GM12878 (cell line): ENCODE measurements around the gene GLG1. TPM values are rescaled to one million over a fixed set of nuclear protein-coding genes. Genes with fewer than 3 reads are reported as not detected.

Experiments used
- ATAC-seq: fragments of 200-7000 bp; cut with Tn5 transposase; 3 replicates; pipeline ENCODE4 v1.9.1; 2020; ENCODE audit warnings: mild to moderate bottlenecking, moderate library complexity
- BruUV-seq: library from RNA; stranded (reverse); fragments of 400-500 nt; replicated peaks from 2 replicates; lab custom pipeline; 2021; lab: Mats Ljungman, UMichigan
- CTCF ChIA-PET: fragments of 300-600 bp; sonication (Branson Sonifier 250); formaldehyde crosslinking; extraction: SDS; loops from one replicate; lab custom pipeline; 2021; ENCODE audit warnings: inconsistent platforms; lab: Yijun Ruan, JAX
- POLR2A ChIA-PET: fragments of 350-600 bp; formaldehyde crosslinking; extraction: SDS; loops from one replicate; lab custom pipeline; 2021; ENCODE audit warnings: inconsistent platforms; lab: Charles Lee
- RAD21 ChIA-PET: fragments of 300-600 bp; sonication (Branson Sonifier 250); formaldehyde crosslinking; loops from one replicate; lab custom pipeline; 2023; ENCODE audit warnings: antibody characterized with exemption; ENCODE audit not compliant: unreplicated experiment; lab: Charles Lee
- SMC1A ChIA-PET: fragments of 300-600 bp; sonication (Branson Sonifier 250); formaldehyde crosslinking; loops from one replicate; lab custom pipeline; 2023; ENCODE audit not compliant: unreplicated experiment, uncharacterized antibody; lab: Charles Lee
- DNase-seq: peaks from one replicate; pipeline ENCODE4 v3.0.0-alpha.2; 2011; ENCODE audit warnings: low read depth, low spot score
- FAIRE-seq: peaks from 3 replicates; lab custom pipeline; 2011; peaks lifted over from hg19 to GRCh38; lab: Jason Lieb, UNC
- H2AFZ ChIP-seq: 2 replicates; pipeline ENCODE4 v1.6.0; 2011; ENCODE audit warnings: low read depth, low read length, control low read depth; ENCODE audit not compliant: control insufficient read depth
- H3K27ac ChIP-seq: 2 replicates; pipeline ENCODE4 v1.5.1; 2011; ENCODE audit warnings: control low read depth; ENCODE audit not compliant: control insufficient read depth, insufficient read depth
- H3K27me3 ChIP-seq, 2 experiments: replicated peaks in 1 of 2; 2 replicates each; pipeline versions ENCODE4 v1.6.0 to v1.6.1; 2011; ENCODE audit warnings: low read length in 1 of 2; ENCODE audit not compliant: control insufficient read depth in 2 of 2, insufficient read depth in 2 of 2
- H3K36me3 ChIP-seq, 2 experiments: 2 replicates each; pipeline ENCODE4 v1.5.1; 2011; ENCODE audit warnings: low read length in 1 of 2; ENCODE audit not compliant: control insufficient read depth in 2 of 2, insufficient read depth in 2 of 2
- H3K4me1 ChIP-seq: 2 replicates; pipeline ENCODE4 v1.6.1; 2011; ENCODE audit warnings: mild to moderate bottlenecking, low read length, moderate library complexity, mixed read lengths; ENCODE audit not compliant: control insufficient read depth, insufficient read depth
- H3K4me2 ChIP-seq: 2 replicates; pipeline ENCODE4 v1.6.0; 2011; ENCODE audit warnings: control low read depth; ENCODE audit not compliant: control insufficient read depth, insufficient read depth
- H3K4me3 ChIP-seq: fragments of 200-600 bp; sonication (generic); 2 replicates; pipeline ENCODE4 v1.5.1; 2016
- H3K79me2 ChIP-seq: 2 replicates; pipeline ENCODE4 v1.6.0; 2011; ENCODE audit warnings: low read length; ENCODE audit not compliant: control insufficient read depth, insufficient read depth
- H3K9ac ChIP-seq: 2 replicates; pipeline ENCODE4 v1.8.0; 2011; ENCODE audit warnings: low read length, control low read depth, mixed read lengths; ENCODE audit not compliant: control insufficient read depth, insufficient read depth
- H3K9me3 ChIP-seq: replicated peaks from 3 replicates; pipeline ENCODE4 v1.5.1; 2011; ENCODE audit warnings: mild to moderate bottlenecking, low read length; ENCODE audit not compliant: control insufficient read depth, insufficient read depth
- H4K20me1 ChIP-seq: 2 replicates; pipeline ENCODE4 v1.6.0; 2011; ENCODE audit not compliant: control insufficient read depth, insufficient read depth
- BCL11A ChIP-seq: IDR thresholded peaks from 2 replicates; pipeline ENCODE4 v1.6.1; 2011; ENCODE audit warnings: low read depth, low read length
- BHLHE40 ChIP-seq, 2 experiments: fragments of 450-650 bp in 1 of 2; IDR thresholded peaks; 2 replicates each; pipeline ENCODE4 v1.6.1; 2011 to 2017; ENCODE audit warnings: low read depth in 2 of 2, borderline replicate concordance in 1 of 2, improper control_type of control experiment in 1 of 2, low read length in 1 of 2, mild to moderate bottlenecking in 1 of 2
- CHD2 ChIP-seq: IDR thresholded peaks from 2 replicates; pipeline ENCODE4 v1.6.1; 2011; ENCODE audit warnings: low read depth, low read length, improper control_type of control experiment, borderline replicate concordance
- EZH2 ChIP-seq: IDR thresholded peaks from 2 replicates; pipeline ENCODE4 v1.6.1; 2012; ENCODE audit warnings: low read depth, mild to moderate bottlenecking, control low read depth, inconsistent platforms, low read length, borderline replicate concordance; ENCODE audit not compliant: control insufficient read depth
- HCFC1 ChIP-seq: fragments of 150-350 bp; IDR thresholded peaks from 2 replicates; pipeline ENCODE4 v1.6.1; 2014; ENCODE audit warnings: low read length
- KLF5 ChIP-seq: fragments of 450-650 bp; IDR thresholded peaks from 2 replicates; pipeline ENCODE4 v1.6.1; 2014; ENCODE audit warnings: mild to moderate bottlenecking; ENCODE audit not compliant: partially characterized antibody
- LARP7 ChIP-seq: fragments of 450-650 bp; IDR thresholded peaks from 2 replicates; pipeline ENCODE4 v1.6.1; 2017; ENCODE audit warnings: mild to moderate bottlenecking
- NFXL1 ChIP-seq: fragments of 450-650 bp; IDR thresholded peaks from 2 replicates; pipeline ENCODE4 v1.6.1; 2017; ENCODE audit warnings: antibody characterized with exemption, mild to moderate bottlenecking, borderline replicate concordance
- NFYA ChIP-seq: IDR thresholded peaks from 2 replicates; pipeline ENCODE4 v1.6.1; 2011; ENCODE audit warnings: low read depth, mild to moderate bottlenecking, low read length, improper control_type of control experiment, borderline replicate concordance
- RUNX3 ChIP-seq: IDR thresholded peaks from 2 replicates; pipeline ENCODE4 v1.6.1; 2012; ENCODE audit warnings: low read length, inconsistent platforms
- SIN3A ChIP-seq: IDR thresholded peaks from 2 replicates; pipeline ENCODE4 v1.6.1; 2012; ENCODE audit warnings: low read depth, low read length, improper control_type of control experiment
- SIX5 ChIP-seq: IDR thresholded peaks from 2 replicates; pipeline ENCODE4 v1.6.1; 2011; ENCODE audit warnings: mild to moderate bottlenecking, low read depth, low read length, moderate library complexity; ENCODE audit not compliant: severe bottlenecking
- SRF ChIP-seq, 2 experiments: IDR thresholded peaks; 2 replicates each; pipeline ENCODE4 v1.6.1; 2011; ENCODE audit warnings: low read depth in 2 of 2, low read length in 2 of 2, mild to moderate bottlenecking in 1 of 2, moderate library complexity in 1 of 2
- TAF1 ChIP-seq: IDR thresholded peaks from 2 replicates; pipeline ENCODE4 v1.6.1; 2011; ENCODE audit warnings: mild to moderate bottlenecking, low read depth, low read length, borderline replicate concordance
- WGBS: methylation state at CpG from one replicate; pipeline ENCODE4 v1.1.6; 2016; ENCODE audit warnings: low lambda C conversion rate; ENCODE audit not compliant: insufficient replicate concordance, insufficient coverage; ENCODE audit errors: missing lambda C conversion rate; 5-methylcytosine and 5-hydroxymethylcytosine counted together
- in situ Hi-C: fragments of 300-500 bp; cut with MboI; formaldehyde crosslinking; loops from 9 replicates; pipeline ENCODE4 v1.14.3; 2018; ENCODE audit warnings: mixed read lengths
- intact Hi-C: fragments of 100-400 bp; cut with micrococcal nuclease; formaldehyde crosslinking; loops from one replicate; pipeline ENCODE4 v1.14.2; 2022; ENCODE audit not compliant: unreplicated experiment
- polyA plus RNA-seq, 11 experiments: library from polyadenylated mRNA; depleted of rRNA in 4 of 11; unstranded in 6 of 11; stranded (reverse) in 5 of 11; fragments of >200 nt; fragmentation: Nextera tagmentation in 4 of 11; fragmentation: Illumina TruSeq in 1 of 11; extraction: Ambion mirVana in 4 of 11; extraction: Trizol in 1 of 11; gene quantifications; 1 replicate in 1 of 11; 2 replicates in 10 of 11; pipeline versions ENCODE4 v1.2.1 to v1.2.3, GENCODE V29; 2011 to 2016; ENCODE audit warnings: inconsistent platforms in 2 of 11, missing spikeins in 2 of 11, low read depth in 1 of 11
- total RNA-seq, 4 experiments: library from RNA; depleted of rRNA in 3 of 4; stranded (reverse); fragments of >200 nt in 3 of 4; fragmentation: Illumina TruSeq in 1 of 4; extraction: Trizol in 1 of 4; gene quantifications; 2 replicates each; pipeline versions ENCODE4 v1.2.1 to v1.2.3, GENCODE V29; 2013 to 2021
- TF ChIP-seq, protein P1 (sequence below): fragments of 450-650 bp; formaldehyde crosslinking; IDR thresholded peaks from 2 replicates; pipeline ENCODE4 v1.4.0; 2020; ENCODE audit warnings: mild to moderate bottlenecking, moderate library complexity
- TF ChIP-seq, protein P2 (sequence below): IDR thresholded peaks from 2 replicates; pipeline ENCODE4 v1.6.1; 2012; ENCODE audit warnings: low read depth, low read length, improper control_type of control experiment
- TF ChIP-seq, protein P3 (sequence below): IDR thresholded peaks from 2 replicates; pipeline ENCODE4 v1.6.1; 2011; ENCODE audit warnings: mild to moderate bottlenecking, low read depth, low read length, moderate library complexity; ENCODE audit not compliant: insufficient replicate concordance

Gene GLG1
- total and polyA plus RNA-seq, 10 of the 15 experiments (the other 5 are each of a cell fraction or from before 2014, with no cell fraction given), result 7.6 to 49.4 (median 28.2) TPM

DNA sequence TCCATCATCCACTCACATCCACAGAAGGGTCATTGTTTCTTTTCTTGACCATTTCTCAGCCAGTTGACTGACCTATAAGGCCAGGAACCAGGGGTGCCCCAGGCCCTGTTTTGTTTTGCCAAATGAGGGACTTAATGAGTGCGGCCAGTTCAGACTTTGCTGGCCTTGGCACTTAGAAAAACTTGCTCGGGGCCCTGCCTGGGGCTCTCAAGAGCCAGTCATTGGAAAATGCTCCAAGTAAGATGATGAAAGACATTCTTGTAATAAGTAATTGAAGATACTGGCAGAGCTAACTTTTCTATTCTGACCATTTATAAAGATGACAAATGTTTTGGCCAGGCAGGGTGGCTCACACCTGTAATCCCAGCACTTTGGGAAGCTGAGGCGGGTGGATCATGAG lies 156.7 kb downstream of the GLG1 start (continued):
- TF ChIP-seq, protein P1, sequence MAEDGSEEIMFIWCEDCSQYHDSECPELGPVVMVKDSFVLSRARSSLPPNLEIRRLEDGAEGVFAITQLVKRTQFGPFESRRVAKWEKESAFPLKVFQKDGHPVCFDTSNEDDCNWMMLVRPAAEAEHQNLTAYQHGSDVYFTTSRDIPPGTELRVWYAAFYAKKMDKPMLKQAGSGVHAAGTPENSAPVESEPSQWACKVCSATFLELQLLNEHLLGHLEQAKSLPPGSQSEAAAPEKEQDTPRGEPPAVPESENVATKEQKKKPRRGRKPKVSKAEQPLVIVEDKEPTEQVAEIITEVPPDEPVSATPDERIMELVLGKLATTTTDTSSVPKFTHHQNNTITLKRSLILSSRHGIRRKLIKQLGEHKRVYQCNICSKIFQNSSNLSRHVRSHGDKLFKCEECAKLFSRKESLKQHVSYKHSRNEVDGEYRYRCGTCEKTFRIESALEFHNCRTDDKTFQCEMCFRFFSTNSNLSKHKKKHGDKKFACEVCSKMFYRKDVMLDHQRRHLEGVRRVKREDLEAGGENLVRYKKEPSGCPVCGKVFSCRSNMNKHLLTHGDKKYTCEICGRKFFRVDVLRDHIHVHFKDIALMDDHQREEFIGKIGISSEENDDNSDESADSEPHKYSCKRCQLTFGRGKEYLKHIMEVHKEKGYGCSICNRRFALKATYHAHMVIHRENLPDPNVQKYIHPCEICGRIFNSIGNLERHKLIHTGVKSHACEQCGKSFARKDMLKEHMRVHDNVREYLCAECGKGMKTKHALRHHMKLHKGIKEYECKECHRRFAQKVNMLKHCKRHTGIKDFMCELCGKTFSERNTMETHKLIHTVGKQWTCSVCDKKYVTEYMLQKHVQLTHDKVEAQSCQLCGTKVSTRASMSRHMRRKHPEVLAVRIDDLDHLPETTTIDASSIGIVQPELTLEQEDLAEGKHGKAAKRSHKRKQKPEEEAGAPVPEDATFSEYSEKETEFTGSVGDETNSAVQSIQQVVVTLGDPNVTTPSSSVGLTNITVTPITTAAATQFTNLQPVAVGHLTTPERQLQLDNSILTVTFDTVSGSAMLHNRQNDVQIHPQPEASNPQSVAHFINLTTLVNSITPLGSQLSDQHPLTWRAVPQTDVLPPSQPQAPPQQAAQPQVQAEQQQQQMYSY (CRISPR knock-in tag), result no peak
- TF ChIP-seq HCFC1, result no peak
- TF ChIP-seq, all 136 proteins: peak for 0

DNA sequence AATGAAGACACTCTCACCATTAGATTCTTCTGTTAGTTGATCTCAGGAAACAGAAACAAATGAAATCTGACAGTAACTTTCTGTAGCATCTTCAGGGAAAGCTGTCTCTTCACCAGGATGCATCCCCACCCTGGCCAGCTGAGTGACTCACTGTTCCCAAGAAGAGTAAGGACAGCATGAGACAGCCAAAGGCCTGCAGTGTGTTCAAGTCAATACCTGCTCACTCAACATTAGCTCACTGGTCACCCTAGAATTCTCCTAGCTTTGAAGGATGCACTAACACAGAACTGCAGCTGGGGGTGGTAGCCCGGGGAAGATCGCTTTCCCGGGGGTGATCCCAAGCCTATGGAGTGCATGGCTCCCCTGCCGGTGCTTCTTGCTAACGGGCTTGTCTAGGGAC lies 157.4 kb downstream of the GLG1 start:
- ChIA-PET CTCF (no interaction called here), SMC1A (no interaction called here), POLR2A (no interaction called here), RAD21 (no interaction called here)
- Histone ChIP-seq H3K36me3 (peaks cover 0 to 18% of the 10 kb centered on the region in 2 experiments; a peak in 3 of 4 replicates), H2AFZ (no peak overlapping the region), H3K79me2 (no peaks in the 10 kb centered on the region), H3K27me3 (no peaks in the 10 kb centered on the region), H4K20me1 (peaks cover 10% of the 10 kb centered on the region), H3K27ac (no peak overlapping the region), H3K9me3 (no peaks in the 10 kb centered on the region), H3K4me3 (no peak overlapping the region), H3K4me2 (no peak overlapping the region), H3K4me1 (peaks cover 17% of the 10 kb centered on the region), H3K9ac (no peak overlapping the region)
- in situ Hi-C loops (no loop called here), intact Hi-C loops (no loop called here)
- BruUV-seq, result no TSS peak
- DNase-seq (no peak), ATAC-seq (no peak), FAIRE-seq (no peak)
- 98% methylated on average over 5 of the region's 5 CpGs for WGBS
- TF ChIP-seq TAF1, result no peak
- TF ChIP-seq CHD2, result no peak
- no peak for TF ChIP-seq SIN3A
- TF ChIP-seq NFYA, result no peak
- no peak for TF ChIP-seq BHLHE40 (IDR thresholded peaks at IDR 0.05; ENCODE audit: borderline replicate concordance in 1 of 2, low read depth in 2 of 2, low read length in 1 of 2)
- no peak for TF ChIP-seq RUNX3
- TF ChIP-seq HCFC1, result no peak
- no peak for TF ChIP-seq BCL11A
- no peak for TF ChIP-seq KLF5
- TF ChIP-seq, protein P2, sequence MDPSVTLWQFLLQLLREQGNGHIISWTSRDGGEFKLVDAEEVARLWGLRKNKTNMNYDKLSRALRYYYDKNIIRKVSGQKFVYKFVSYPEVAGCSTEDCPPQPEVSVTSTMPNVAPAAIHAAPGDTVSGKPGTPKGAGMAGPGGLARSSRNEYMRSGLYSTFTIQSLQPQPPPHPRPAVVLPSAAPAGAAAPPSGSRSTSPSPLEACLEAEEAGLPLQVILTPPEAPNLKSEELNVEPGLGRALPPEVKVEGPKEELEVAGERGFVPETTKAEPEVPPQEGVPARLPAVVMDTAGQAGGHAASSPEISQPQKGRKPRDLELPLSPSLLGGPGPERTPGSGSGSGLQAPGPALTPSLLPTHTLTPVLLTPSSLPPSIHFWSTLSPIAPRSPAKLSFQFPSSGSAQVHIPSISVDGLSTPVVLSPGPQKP, result no peak
- no peak for TF ChIP-seq EZH2
- TF ChIP-seq LARP7, result no peak
- no peak for TF ChIP-seq SIX5
- TF ChIP-seq, protein P3, sequence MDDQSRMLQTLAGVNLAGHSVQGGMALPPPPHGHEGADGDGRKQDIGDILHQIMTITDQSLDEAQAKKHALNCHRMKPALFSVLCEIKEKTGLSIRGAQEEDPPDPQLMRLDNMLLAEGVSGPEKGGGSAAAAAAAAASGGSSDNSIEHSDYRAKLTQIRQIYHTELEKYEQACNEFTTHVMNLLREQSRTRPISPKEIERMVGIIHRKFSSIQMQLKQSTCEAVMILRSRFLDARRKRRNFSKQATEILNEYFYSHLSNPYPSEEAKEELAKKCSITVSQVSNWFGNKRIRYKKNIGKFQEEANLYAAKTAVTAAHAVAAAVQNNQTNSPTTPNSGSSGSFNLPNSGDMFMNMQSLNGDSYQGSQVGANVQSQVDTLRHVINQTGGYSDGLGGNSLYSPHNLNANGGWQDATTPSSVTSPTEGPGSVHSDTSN, result no peak
- TF ChIP-seq NFXL1, result no peak
- no peak for TF ChIP-seq SRF (IDR thresholded peaks at IDR 0.05; ENCODE audit: low read depth in 2 of 2, low read length in 2 of 2)
